Fibroblast of villous mesenchyme (primary cell): ENCODE data around the gene IGF1R. TPM values are rescaled to one million over a fixed set of nuclear protein-coding genes. Genes with fewer than 3 reads are reported as not detected.

Source experiments
- DNase-seq: peaks from one replicate; pipeline ENCODE4 v3.0.0-alpha.2; 2010; ENCODE audit warnings: low read depth
- H3K4me3 ChIP-seq: 2 replicates; pipeline ENCODE4 v1.5.1; 2011; ENCODE audit warnings: low read depth, mild to moderate bottlenecking, low read length
- total RNA-seq: library from RNA; depleted of rRNA; stranded (reverse); fragments of >200 nt; gene quantifications from 2 replicates; pipeline ENCODE4 v1.2.3, GENCODE V29; 2012
- TF ChIP-seq, protein P1 (sequence below): IDR thresholded peaks from 2 replicates; pipeline ENCODE4 v1.5.1; 2012; ENCODE audit warnings: low read depth, mild to moderate bottlenecking, low read length; ENCODE audit not compliant: insufficient read depth

IGF1R gene
- total RNA-seq, 1 donor: 19.4 TPM

DNA sequence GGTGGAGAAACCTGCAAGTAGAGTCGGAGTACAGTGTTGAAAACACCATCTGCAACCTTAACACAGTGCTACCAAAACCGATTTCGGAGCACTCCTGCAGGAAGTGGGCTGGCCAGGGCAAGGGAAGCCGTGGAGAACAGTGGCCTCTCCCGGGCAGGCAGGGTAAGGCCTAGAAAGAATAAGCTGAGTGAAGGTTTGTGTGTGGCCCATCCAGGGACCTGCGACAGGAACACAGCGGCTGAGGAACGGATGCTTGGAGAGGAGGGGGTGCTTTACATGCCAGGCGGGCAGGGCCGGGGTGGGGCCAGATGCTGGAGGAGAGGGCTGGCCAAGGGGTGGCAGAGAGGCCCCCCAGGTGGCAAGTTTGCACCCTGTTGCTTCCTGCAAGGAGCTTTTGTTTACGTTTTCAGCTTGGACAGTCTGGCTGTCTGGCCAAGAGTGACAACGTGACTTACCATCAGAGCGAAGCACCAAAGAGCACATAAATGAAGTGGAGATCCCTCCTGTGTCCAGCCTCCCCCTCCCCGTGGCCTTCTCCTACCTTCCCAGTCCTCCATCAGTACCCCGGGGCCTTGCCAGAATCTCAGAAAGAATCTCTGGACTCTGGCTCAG is 202.7 kb downstream of the IGF1R start:
- TF ChIP-seq, protein P1, sequence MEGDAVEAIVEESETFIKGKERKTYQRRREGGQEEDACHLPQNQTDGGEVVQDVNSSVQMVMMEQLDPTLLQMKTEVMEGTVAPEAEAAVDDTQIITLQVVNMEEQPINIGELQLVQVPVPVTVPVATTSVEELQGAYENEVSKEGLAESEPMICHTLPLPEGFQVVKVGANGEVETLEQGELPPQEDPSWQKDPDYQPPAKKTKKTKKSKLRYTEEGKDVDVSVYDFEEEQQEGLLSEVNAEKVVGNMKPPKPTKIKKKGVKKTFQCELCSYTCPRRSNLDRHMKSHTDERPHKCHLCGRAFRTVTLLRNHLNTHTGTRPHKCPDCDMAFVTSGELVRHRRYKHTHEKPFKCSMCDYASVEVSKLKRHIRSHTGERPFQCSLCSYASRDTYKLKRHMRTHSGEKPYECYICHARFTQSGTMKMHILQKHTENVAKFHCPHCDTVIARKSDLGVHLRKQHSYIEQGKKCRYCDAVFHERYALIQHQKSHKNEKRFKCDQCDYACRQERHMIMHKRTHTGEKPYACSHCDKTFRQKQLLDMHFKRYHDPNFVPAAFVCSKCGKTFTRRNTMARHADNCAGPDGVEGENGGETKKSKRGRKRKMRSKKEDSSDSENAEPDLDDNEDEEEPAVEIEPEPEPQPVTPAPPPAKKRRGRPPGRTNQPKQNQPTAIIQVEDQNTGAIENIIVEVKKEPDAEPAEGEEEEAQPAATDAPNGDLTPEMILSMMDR: peak; percentile 89
- H3K4me3 ChIP-seq: no peak overlapping the region
- peak; percentile 77 for DNase-seq

DNA sequence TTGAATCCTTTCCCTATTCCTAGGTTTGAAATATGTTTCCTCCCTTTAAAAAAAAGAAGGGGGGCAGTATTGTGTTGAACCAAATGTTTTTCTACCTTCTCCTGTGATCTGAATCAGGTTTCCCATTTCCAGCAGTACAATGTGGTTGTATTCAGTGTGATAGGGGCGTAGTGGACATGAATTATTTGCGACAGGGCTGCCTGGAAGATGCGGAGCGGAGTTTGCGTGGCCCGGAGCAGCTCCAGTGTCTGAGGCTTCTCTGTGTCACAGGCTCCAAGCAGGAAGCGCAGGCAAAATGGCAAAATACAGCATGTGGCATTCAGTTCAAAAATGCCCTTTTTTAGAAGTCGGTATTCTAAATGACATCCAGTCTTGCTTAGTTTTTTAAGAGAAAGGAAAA is 204.8 kb downstream of the IGF1R start:
- DNase-seq: peak; percentile 95
- peak overlapping the region; percentile 67 for H3K4me3 ChIP-seq
- TF ChIP-seq, protein P1: no peak

DNA sequence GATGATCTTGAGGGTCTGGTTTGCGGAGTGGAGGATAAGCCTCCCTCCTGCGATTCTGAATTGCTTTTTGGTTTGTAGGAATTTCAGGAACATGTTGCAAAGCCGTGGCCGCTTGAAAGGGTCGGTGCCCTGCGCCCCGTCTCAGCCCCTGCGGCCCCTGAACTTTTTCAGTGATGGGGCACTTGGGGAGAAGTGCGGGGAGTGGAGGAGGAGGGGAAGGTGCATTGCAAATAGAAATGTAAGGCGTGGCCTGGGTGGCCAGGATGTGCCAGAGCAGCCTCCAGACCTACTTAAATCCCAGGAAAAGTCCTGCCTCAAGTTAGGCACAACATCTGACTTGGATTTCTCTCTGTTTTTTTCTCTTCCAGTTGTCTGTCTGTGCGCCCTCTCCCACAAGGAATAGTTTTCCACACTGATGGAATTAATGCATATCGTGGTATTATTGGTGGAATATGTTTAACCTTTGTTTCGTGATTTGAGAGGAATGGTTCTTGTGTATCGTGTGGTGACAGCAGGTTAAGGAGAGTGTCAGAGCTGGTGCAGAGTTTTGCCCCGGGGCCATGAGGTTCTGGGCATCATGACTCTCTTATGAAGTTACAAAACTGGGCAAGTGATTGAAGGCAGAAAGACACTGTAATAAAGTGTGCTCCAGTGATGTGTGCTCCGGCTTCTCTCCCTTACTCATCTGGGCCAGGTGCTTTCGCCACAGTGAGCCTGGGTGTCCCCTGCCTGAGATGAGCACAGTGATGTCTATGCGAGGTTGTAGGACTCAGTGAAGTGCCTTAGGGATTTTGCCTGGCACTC is 205.5 kb downstream of the IGF1R start:
- TF ChIP-seq, protein P1: no peak
- peak overlapping the region; percentile 67 for H3K4me3 ChIP-seq
- peak; percentile 55 for DNase-seq

DNA sequence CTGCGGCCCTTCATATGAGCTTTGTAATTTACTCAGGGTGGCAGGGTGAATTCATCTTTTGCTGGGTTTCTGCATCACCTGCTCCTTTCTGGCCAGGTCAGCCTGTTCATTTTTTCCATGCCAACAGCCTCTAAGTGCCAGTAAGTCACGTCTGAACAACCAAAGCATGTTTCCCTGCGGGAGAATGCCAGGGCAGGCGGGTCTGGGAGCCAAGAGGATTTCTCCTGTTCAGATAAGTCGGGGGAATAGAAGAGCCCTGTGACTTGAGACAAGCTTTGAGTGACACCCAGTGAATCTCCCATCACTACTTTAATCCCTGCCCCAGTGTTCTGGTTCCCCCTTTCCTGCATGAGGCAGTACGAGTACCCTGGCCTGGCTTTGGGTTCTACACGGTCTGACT is 206.2 kb downstream of the IGF1R start:
- H3K4me3 ChIP-seq: no peak overlapping the region
- TF ChIP-seq, protein P1: no peak
- DNase-seq: no peak

DNA sequence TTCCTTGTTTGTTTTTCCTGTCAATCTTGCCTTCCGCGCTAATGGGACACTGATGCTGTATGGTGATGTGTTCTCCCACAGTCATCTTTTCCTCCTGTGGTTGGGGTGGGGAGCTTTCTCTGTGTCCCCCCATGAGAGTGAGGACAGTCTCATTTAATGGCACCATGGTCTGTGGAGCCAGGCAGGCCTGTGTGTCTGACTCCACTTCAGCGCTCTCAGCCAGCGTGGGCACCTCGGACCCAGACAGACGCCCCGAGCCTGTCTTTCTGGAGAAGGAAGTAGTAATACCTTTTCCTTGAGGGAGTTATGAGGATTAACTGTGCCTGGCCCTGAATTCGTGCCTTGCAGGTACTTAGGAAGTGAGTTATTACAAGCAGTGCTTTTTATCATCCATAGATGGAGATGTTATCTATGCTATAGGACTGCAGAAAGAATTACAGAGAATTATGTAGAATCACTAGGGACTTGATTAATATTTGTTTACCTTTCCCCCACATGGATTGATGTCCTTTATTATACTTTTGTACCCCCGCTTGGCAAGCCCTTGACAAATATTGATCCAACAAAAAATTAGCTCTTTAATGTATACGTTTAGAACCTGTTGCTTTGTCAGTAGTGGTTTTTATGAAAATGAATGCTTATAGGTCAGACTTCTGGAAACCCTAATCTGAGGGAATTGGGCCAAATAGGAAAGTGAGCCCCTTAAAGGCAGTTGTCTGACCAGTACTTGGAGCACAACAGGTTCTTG is 206.9 kb downstream of the IGF1R start:
- TF ChIP-seq, protein P1: no peak
- no peak overlapping the region for H3K4me3 ChIP-seq
- no peak for DNase-seq

DNA sequence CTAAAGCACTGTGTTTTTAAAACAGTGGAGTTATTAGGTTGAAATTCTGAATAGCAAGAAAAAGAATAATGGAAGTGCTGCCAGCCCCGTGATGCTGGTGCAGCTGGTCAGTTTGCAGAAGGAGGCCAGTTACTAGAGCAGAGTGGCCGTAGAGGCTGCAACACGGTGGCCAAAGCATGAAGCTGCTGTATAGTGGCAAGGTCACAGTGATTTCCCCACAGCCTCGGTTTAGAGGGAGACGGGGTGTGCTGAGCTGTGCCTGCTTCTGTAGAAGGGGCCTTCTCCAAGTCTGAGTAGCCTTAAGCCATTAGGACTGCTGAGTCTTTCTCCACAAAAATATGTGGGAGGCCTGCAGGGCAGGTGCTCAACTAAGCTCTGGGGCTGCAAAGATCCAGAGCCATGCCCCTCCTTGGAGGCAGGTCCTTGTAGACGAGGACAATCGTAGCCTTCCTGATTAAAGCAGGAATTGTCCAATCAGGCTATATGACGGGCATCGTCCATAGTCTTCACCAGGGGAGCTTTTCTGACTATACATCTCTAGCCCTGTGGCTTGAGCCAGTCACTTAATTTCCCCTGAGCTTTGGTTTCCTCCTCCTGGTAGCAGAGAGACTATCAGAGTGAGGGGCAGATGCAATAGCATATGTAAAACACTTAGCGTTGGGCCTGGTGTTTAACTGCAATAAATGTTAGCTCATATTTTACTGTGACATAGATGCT is 207.6 kb downstream of the IGF1R start:
- TF ChIP-seq, protein P1: no peak
- DNase-seq: no peak
- H3K4me3 ChIP-seq: no peak overlapping the region
